ENCODE data around the gene CDYL.

- no peak for TF ChIP-seq CTCF (IDR thresholded peaks at IDR 0.05)
- no peak for TF ChIP-seq FOSL2 (IDR thresholded peaks at IDR 0.05; ENCODE audit: borderline replicate concordance, low read depth)
Observed at GRCh38 chr6:4809999-4810918, 34.1 kb downstream of the CDYL start.
